Esophagus muscularis mucosa (tissue), 3 donors: ENCODE results near the gene ZNF592.

Experiments
- CTCF ChIP-seq, 3 experiments: fragments of 200-600 bp in 2 of 3; fragments of 450-650 bp in 1 of 3; sonication (generic) in 2 of 3; IDR thresholded peaks; one replicate each; pipeline ENCODE4 v1.5.1; 2017 to 2019; ENCODE audit warnings: antibody characterized with exemption in 3 of 3, mild to moderate bottlenecking in 2 of 3, moderate library complexity in 1 of 3
- POLR2AphosphoS5 ChIP-seq, 2 donors: sonication (generic); formaldehyde crosslinking; IDR thresholded peaks; one replicate each; pipeline ENCODE4 v1.6.1; 2017; ENCODE audit warnings: antibody characterized with exemption in 2 of 2

GRCh38 chr15:84846269-84846668, 97.9 kb downstream of the ZNF592 start:
- TF ChIP-seq CTCF (IDR thresholded peaks at IDR 0.05) (no peak), POLR2AphosphoS5 (IDR thresholded peaks at IDR 0.05) (no peak)
